Rectal smooth muscle tissue (tissue), 1 donor: ENCODE measurements around the gene MFSD6.
A peak's percentile ranks its signal among the peaks of the same experiment; 100 is the strongest.

Experiments used
- H3K27ac ChIP-seq: one replicate; pipeline ENCODE4 v1.7.0; 2013; ENCODE audit warnings: low read depth, low read length, inconsistent platforms
- H3K27me3 ChIP-seq: one replicate; pipeline ENCODE4 v1.7.0; 2013; ENCODE audit warnings: low read length; ENCODE audit not compliant: control insufficient read depth, insufficient read depth
- H3K36me3 ChIP-seq: one replicate; pipeline ENCODE4 v1.7.0; 2013; ENCODE audit warnings: low read length; ENCODE audit not compliant: control insufficient read depth, insufficient read depth
- H3K4me1 ChIP-seq: one replicate; pipeline ENCODE4 v1.7.0; 2013; ENCODE audit warnings: low read length; ENCODE audit not compliant: control insufficient read depth, insufficient read depth
- H3K4me3 ChIP-seq: one replicate; pipeline ENCODE4 v1.7.0; 2013; ENCODE audit warnings: low read length
- H3K9ac ChIP-seq: one replicate; pipeline ENCODE4 v1.7.0; 2013; ENCODE audit warnings: low read length

MFSD6 gene

DNA sequence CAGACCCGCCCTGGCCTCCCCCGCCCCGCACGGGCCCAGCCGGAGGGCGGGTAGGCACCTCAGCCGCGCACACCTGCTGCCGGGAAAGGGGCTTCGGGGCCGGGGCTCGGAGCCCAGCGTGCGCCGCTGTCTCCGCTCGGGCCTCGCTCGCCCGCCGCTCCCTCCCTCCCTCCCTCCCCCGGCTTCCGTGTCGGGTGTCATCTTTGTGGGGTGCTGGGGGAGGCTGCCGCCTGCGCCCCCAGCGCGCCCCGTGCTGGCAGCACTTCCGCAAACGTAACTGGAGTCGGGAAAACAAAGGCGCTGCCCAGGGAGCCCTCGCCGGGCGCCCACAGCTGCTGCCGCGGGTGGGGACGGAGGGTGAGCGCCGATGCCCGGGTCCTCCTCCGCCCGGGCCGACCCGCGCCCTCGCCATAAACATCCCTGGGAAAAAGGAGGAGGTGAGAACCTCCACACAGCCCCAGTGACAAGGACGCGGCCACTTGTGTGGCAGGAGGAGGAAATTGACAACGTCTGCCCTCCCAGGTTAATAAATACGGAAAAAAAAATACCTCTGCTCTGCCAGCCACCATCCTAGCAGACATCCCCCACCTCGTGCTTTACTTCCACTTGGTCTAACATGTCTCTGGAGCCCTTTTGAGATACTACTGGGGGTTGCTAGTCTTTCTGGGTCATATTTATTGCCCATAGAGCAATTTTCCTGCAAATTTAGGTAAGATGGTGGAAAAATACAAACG is 550 bp downstream of the MFSD6 start:
- peaks cover 8% of the 10 kb centered on the region for H3K4me1 ChIP-seq
- H3K27me3 ChIP-seq = no peaks in the 10 kb centered on the region
- peak overlapping the region; percentile 69 for H3K9ac ChIP-seq
- no peaks in the 10 kb centered on the region for H3K36me3 ChIP-seq
- H3K4me3 ChIP-seq = peak overlapping the region; percentile 88
- H3K27ac ChIP-seq = peak overlapping the region; percentile 66

DNA sequence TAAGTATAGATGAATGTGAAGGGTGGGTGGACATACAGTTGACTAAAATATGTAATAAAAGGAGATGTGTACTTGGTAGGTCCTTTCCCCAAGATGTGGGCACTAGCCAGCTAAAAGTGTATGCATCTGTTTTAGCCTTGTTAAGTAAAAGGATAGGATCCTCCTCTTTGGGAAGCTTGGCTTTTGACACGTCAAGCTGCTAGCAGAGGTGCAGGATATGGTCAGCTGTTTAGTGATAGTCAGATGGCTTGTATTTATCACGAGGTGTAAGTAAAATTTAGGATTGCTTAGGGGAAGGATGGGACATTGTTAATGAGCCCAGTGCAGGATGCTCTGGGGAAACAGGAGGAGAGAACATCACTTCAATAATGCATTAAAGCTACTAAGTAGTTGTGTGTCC is 1.5 kb downstream of the MFSD6 start:
- H3K27ac ChIP-seq = no peak overlapping the region
- H3K9ac ChIP-seq = no peak overlapping the region
- no peaks in the 10 kb centered on the region for H3K27me3 ChIP-seq
- no peaks in the 10 kb centered on the region for H3K36me3 ChIP-seq
- H3K4me1 ChIP-seq = peaks cover 8% of the 10 kb centered on the region
- peak overlapping the region; percentile 88 for H3K4me3 ChIP-seq

DNA sequence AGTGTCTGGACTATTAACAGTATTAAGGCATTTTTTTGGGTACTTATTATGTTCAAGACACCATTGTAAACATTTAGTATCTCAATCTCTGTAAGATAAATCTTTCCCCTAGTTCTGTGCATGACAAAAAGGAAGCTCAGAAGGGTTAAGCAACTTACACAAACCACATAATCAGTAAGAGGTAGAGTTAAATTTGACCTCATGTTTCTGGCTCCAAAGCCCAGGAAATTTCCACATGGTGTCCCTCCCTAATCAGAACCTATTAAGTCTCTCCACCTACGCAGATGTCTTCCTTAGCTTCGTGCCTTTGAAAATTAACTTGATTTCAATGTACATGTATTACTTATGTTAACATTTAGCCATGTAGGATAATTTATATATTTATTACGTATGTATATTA is 2.0 kb downstream of the MFSD6 start:
- H3K9ac ChIP-seq = no peak overlapping the region
- no peak overlapping the region for H3K27ac ChIP-seq
- no peak overlapping the region for H3K4me3 ChIP-seq
- H3K36me3 ChIP-seq = no peaks in the 10 kb centered on the region
- peaks cover 8% of the 10 kb centered on the region for H3K4me1 ChIP-seq
- no peaks in the 10 kb centered on the region for H3K27me3 ChIP-seq

DNA sequence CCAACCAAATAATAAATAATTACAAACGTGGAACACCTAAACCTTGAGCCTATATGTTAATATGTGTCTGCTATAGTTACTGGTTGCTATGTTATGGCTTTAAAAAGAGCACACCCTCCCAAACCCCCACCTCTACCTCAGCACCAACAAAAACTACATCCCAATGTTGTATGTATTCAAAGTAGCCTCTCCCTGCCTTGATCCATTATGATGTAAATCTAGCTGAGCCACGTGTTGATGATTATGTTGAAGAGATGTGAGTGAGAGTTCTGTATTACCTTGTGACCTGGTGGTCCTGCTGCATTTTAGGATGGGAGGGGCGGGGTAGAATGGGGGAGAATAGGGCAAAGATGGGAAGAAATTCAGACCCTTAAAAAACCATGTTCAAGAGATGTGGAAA is 4.8 kb downstream of the MFSD6 start:
- no peak overlapping the region for H3K9ac ChIP-seq
- no peaks in the 10 kb centered on the region for H3K36me3 ChIP-seq
- H3K27me3 ChIP-seq = no peaks in the 10 kb centered on the region
- H3K4me1 ChIP-seq = peaks cover 7% of the 10 kb centered on the region
- no peak overlapping the region for H3K4me3 ChIP-seq
- H3K27ac ChIP-seq = no peak overlapping the region

DNA sequence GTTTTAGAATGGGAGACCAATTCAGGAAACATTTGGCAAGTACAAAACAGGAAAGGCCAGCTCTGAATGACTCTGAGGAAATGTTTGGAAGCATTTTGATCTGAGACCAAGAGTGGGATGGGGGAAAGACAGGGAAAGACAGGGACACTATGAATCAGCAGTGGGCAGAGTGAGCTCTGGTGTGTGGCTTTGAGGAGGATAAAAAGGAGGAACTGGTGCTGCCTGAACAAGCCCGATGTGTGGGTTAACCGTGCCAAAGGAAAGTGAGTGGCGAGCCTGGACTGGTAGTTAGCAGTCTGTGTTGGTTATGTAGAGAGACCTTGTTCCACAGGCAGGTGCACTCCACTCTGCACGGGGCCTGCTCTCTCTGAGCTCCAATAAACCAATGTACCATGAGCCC is 5.3 kb downstream of the MFSD6 start:
- H3K4me1 ChIP-seq = peaks cover 7% of the 10 kb centered on the region
- no peak overlapping the region for H3K27ac ChIP-seq
- no peaks in the 10 kb centered on the region for H3K36me3 ChIP-seq
- no peak overlapping the region for H3K4me3 ChIP-seq
- no peaks in the 10 kb centered on the region for H3K27me3 ChIP-seq
- no peak overlapping the region for H3K9ac ChIP-seq

DNA sequence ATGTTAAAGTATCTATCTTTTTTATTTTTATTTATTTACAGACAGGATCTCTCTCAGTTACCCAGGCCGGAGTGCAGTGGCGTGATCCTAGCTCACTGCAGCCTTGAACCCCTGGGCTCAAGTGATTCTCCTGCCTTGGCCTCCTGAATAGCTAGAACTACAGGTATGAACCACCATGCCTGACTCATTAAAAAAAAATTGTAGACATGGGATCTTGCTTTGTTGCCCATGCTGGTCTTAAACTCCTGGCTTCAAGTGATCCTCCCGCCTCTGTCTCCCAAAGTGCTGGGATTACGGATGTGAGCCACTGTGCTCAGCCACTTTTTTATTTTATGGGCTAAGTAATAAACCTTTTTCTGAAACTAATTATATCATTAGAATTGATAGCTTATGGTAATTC is 7.1 kb downstream of the MFSD6 start:
- no peaks in the 10 kb centered on the region for H3K36me3 ChIP-seq
- H3K27ac ChIP-seq = no peak overlapping the region
- no peak overlapping the region for H3K9ac ChIP-seq
- H3K27me3 ChIP-seq = no peaks in the 10 kb centered on the region
- peaks cover 2% of the 10 kb centered on the region for H3K4me1 ChIP-seq
- no peak overlapping the region for H3K4me3 ChIP-seq

DNA sequence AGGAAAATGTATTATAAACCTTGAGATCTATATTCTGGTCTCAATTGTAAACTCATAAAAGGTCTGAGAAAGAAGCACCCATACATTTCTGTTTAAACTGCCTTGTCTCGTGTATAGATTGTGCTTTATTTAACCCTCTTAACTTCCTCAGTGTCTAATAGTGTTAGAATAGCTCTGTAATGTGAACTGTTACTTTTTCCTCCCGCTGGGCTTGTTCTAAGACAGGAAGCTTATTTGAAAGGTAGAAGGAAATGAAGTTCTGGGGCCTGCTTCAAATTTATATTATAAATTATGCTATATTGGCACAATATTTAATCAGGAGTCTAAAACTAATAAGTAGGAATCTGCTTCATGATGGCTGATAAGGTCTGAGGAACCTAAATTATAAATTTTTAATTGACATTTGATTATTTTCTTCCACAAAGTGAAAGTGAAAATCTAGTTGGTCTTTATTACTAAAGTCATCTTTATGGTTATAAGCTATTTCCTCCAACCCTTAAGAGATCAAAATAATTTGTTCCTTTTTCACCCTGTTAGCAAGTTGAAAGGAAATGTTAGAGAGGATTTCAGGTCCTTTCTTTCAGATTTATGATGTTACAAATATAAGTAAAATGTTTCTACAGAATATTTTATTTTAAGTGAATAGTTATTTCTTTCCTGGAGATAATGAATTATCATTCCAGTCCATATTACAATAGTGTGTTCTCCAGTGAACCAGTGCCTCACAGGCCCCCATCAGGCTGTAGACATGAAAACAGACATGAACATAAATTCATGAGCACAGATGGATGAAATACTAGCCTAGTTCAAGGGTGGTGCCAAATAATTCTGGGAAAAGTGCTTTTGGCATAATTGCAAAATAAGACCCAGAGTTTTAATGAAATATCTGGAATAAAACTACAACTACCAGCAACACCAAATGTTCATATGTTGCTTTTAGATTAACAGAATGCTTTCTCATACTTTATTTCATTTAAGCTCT is 7.9 kb downstream of the MFSD6 start:
- no peak overlapping the region for H3K27ac ChIP-seq
- no peaks in the 10 kb centered on the region for H3K27me3 ChIP-seq
- H3K4me3 ChIP-seq = no peak overlapping the region
- H3K4me1 ChIP-seq = peaks cover 5% of the 10 kb centered on the region
- no peaks in the 10 kb centered on the region for H3K36me3 ChIP-seq
- H3K9ac ChIP-seq = no peak overlapping the region

DNA sequence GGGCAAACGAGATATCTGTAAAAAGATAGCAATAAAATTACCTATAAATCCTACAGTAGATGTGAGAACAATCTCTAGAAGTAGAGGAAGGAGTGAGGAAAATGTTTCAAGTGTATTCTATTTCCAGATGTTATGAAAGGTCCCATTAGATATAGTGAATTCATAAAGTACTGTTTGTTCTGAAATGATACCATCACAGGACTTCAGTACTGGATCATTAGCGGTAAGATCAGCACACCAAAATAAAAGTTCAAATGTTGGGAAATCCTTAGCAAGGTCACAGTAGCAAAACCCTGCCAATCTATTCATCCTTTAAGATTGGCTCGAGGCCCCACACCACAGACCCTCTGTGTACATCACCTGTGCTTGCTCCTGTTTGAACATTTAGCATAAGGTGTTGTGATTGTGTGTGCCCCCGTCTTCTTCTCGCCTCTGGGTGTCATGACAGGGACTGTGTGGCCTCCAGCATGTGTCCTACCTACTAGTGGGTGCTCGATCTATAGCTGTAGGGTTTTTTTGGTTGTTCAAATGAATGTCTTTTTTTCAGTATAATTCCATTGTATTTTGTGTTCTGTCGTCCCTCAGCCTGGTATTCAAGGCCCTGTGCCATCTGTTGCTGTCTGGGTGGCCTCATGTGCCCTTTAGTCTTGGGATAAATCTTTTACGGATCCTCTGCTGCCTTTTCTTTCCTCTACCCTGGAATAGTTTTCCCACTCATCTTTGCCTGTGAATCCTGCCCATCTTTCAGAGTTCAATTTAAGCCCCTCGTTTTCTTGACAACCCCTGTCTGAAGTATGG is 9.1 kb downstream of the MFSD6 start:
- H3K36me3 ChIP-seq = no peaks in the 10 kb centered on the region
- H3K4me1 ChIP-seq = peaks cover 5% of the 10 kb centered on the region
- no peak overlapping the region for H3K27ac ChIP-seq
- H3K9ac ChIP-seq = no peak overlapping the region
- no peaks in the 10 kb centered on the region for H3K27me3 ChIP-seq
- no peak overlapping the region for H3K4me3 ChIP-seq

DNA sequence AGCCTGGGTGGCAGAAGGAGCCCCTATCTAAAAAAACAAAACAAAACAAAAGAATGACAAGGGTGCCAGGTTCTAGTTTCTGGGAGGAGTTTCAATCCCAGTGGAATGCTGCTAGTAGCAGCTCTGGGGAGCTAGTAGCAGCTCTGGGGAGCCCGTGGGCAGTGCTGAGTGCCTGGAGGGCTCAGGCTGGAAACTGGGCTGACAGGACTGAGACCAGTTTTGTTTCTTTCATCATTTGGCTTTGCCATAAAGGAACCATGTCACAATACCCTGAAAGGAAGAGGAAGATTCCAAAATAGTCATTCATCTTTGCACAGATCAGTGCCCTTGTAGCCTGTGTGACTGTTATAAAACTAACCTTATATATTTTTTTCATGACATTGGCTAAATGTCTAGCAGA is 10.6 kb downstream of the MFSD6 start:
- no peak overlapping the region for H3K27ac ChIP-seq
- H3K36me3 ChIP-seq = no peaks in the 10 kb centered on the region
- H3K4me1 ChIP-seq = peaks cover 5% of the 10 kb centered on the region
- H3K27me3 ChIP-seq = no peaks in the 10 kb centered on the region
- H3K9ac ChIP-seq = no peak overlapping the region
- no peak overlapping the region for H3K4me3 ChIP-seq

DNA sequence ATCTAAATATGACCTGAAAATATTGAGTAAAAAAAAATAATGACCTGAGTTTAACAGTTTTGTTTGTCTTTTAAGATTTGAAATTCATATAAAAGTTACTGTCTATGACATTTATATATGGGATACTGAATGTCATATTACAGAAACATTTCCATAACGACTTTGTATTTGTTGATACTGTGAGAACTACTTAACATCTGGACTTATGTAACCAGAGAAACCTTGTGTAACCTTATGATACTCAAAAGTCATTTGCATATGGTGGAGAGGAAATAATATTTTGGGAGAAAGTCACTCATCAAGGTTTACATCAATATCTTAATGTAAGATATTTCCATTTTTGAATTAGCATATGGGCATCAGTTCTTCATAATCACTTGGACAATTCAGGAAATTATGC is 12.6 kb downstream of the MFSD6 start:
- no peak overlapping the region for H3K9ac ChIP-seq
- peaks cover 5% of the 10 kb centered on the region for H3K4me1 ChIP-seq

DNA sequence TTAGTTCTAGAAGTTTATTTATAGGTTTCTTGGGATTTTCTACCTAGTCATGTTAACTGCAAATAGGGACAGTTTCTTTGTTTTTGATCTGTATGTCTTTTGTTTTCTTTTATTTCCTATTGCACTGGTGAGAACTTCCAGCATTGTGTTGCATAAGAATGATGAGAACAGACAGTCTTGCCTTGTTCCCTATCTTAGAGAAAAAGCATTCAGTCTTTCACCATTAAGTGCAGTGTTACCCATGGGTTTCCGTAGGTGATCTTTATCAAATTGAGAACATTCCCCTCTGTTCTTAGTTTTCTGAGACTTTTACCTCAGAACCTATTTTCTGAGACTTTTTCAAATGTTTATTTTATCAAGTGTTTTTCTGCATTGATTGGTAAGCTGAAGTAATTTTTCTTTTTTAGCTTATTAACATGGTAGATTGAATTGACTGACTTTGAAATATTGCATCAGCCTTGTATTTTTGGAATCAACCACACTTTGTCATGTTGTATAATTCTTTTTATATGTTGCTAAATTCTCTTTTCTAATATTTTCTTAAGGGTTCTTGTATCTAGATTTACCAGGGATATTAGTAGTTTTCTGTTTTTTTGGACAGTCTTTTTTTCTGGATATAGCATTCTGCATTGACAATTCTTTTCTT is 17.2 kb downstream of the MFSD6 start:
- Histone ChIP-seq H3K4me1 (peaks cover 3% of the 10 kb centered on the region), H3K4me3 (no peak overlapping the region), H3K9ac (no peak overlapping the region), H3K36me3 (no peaks in the 10 kb centered on the region), H3K27ac (no peak overlapping the region), H3K27me3 (no peaks in the 10 kb centered on the region)

More for the DNA sequence above, 12.6 kb downstream of the MFSD6 start:
- Histone ChIP-seq H3K27ac (no peak overlapping the region), H3K27me3 (no peaks in the 10 kb centered on the region), H3K4me3 (no peak overlapping the region), H3K36me3 (no peaks in the 10 kb centered on the region)
